K562 (cell line): Measurements from ENCODE around the gene MYLK2. TPM values are rescaled to one million over a fixed set of nuclear protein-coding genes. Genes with fewer than 3 reads are reported as not detected.
A peak's percentile ranks its signal among the peaks of the same experiment; 100 is the strongest.

Experiments used
- ATAC-seq: fragments of 200-7000 bp; cut with Tn5 transposase; 3 replicates; pipeline ENCODE4 v1.9.1; 2020; ENCODE audit warnings: moderate library complexity
- Bru-seq: library from RNA; stranded (reverse); fragments of 400-500 nt; gene quantifications from one replicate; lab custom pipeline; 2021; lab: Mats Ljungman, UMichigan
- BruChase-seq, 2 experiments: library from RNA; stranded (reverse); fragments of 400-500 nt; gene quantifications; one replicate each; lab custom pipeline; 2021; lab: Mats Ljungman, UMichigan
- BruUV-seq: library from RNA; stranded (reverse); fragments of 400-500 nt; replicated peaks from 2 replicates; lab custom pipeline; 2021; lab: Mats Ljungman, UMichigan
- CTCF ChIA-PET: fragments of 300-600 bp; formaldehyde crosslinking; extraction: SDS; loops from one replicate; lab custom pipeline; 2021; ENCODE audit warnings: low intra/inter-chr PET ratio; lab: Yijun Ruan, JAX
- POLR2A ChIA-PET: fragments of 300-600, 350-650 bp; sonication (Branson Sonifier 250); formaldehyde crosslinking; extraction: SDS; loops from one replicate; lab custom pipeline; 2021; ENCODE audit warnings: antibody characterized with exemption, inconsistent platforms; lab: Yijun Ruan, JAX
- DNase-seq, 4 experiments: peaks; one replicate each; pipeline versions ENCODE4 v3.0.0 to v3.0.0-alpha.2; 2011 to 2018; ENCODE audit warnings: low spot score in 3 of 4, mixed read lengths in 3 of 4; ENCODE audit errors: extremely low read depth in 1 of 4
- FAIRE-seq: peaks from 2 replicates; lab custom pipeline; 2011; peaks lifted over from hg19 to GRCh38; lab: Jason Lieb, UNC
- H2AFZ ChIP-seq: 2 replicates; pipeline ENCODE4 v1.6.0; 2011; ENCODE audit warnings: low read depth, low read length, control low read depth, inconsistent platforms
- H3K27ac ChIP-seq: fragments of 200-600 bp; 3 replicates; pipeline ENCODE4 v1.8.0; 2011; ENCODE audit warnings: low read depth, mild to moderate bottlenecking, control low read depth, inconsistent platforms, low read length, moderate library complexity, mixed read lengths; ENCODE audit errors: extremely low read depth
- H3K27me3 ChIP-seq, 2 experiments: fragments of 300-600 bp in 1 of 2; 2 replicates in 1 of 2; 3 replicates in 1 of 2; pipeline versions ENCODE4 v1.6.0 to v1.8.0; 2011; ENCODE audit warnings: inconsistent platforms in 2 of 2, low read length in 2 of 2, mild to moderate bottlenecking in 1 of 2, mixed read lengths in 1 of 2, moderate library complexity in 1 of 2; ENCODE audit not compliant: control insufficient read depth in 2 of 2, insufficient read depth in 2 of 2
- H3K36me3 ChIP-seq: fragments of 300-600 bp; 3 replicates; pipeline ENCODE4 v1.8.0; 2011; ENCODE audit warnings: mild to moderate bottlenecking, low read length, inconsistent platforms; ENCODE audit not compliant: control insufficient read depth, insufficient read depth
- H3K4me1 ChIP-seq, 2 experiments: fragments of 200-600 bp in 1 of 2; replicated peaks in 1 of 2; 2 replicates in 1 of 2; 3 replicates in 1 of 2; pipeline versions ENCODE4 v1.5.1 to v1.8.0; 2011; ENCODE audit warnings: inconsistent platforms in 2 of 2, low read length in 2 of 2, mild to moderate bottlenecking in 1 of 2, mixed read lengths in 1 of 2, moderate library complexity in 1 of 2; ENCODE audit not compliant: control insufficient read depth in 2 of 2, insufficient read depth in 2 of 2
- H3K4me2 ChIP-seq: 2 replicates; pipeline ENCODE4 v1.6.1; 2011; ENCODE audit warnings: low read length, control low read depth, inconsistent platforms, mixed read lengths; ENCODE audit not compliant: insufficient read depth
- H3K4me3 ChIP-seq: fragments of 200-600 bp; sonication (generic), shearing (Covaris generic); 2 replicates; pipeline ENCODE4 v1.5.1; 2016; ENCODE audit warnings: control low read depth, inconsistent platforms
- H3K79me2 ChIP-seq: fragments of 200-600 bp; 3 replicates; pipeline ENCODE4 v1.8.0; 2011; ENCODE audit warnings: low read length, inconsistent platforms; ENCODE audit not compliant: control insufficient read depth, insufficient read depth
- H3K9ac ChIP-seq, 2 experiments: 2 replicates each; pipeline versions ENCODE4 v1.6.0 to v1.6.1; 2011; ENCODE audit warnings: low read depth in 2 of 2, low read length in 2 of 2, control low read depth in 1 of 2, inconsistent platforms in 1 of 2, mild to moderate bottlenecking in 1 of 2, mixed read lengths in 1 of 2; ENCODE audit not compliant: insufficient read depth in 1 of 2
- H3K9me1 ChIP-seq: one replicate; pipeline ENCODE4 v1.6.0; 2011; ENCODE audit warnings: inconsistent platforms, mild to moderate bottlenecking, low read length, moderate library complexity; ENCODE audit not compliant: control insufficient read depth, insufficient read depth
- H3K9me3 ChIP-seq: replicated peaks from 2 replicates; pipeline ENCODE4 v1.5.1; 2011; ENCODE audit warnings: low read depth, low read length, inconsistent platforms; ENCODE audit not compliant: control insufficient read depth, insufficient read depth
- H4K20me1 ChIP-seq: replicated peaks from 2 replicates; pipeline ENCODE4 v1.6.1; 2011; ENCODE audit warnings: low read length, inconsistent platforms, mixed read lengths; ENCODE audit not compliant: control insufficient read depth, insufficient read depth
- MEIS2 ChIP-seq: fragments of 450-650 bp; IDR thresholded peaks from 2 replicates; pipeline ENCODE4 v1.6.1; 2014; ENCODE audit warnings: mild to moderate bottlenecking; ENCODE audit not compliant: partially characterized antibody
- MTA2 ChIP-seq: fragments of 450-650 bp; IDR thresholded peaks from 2 replicates; pipeline ENCODE4 v1.6.1; 2016; ENCODE audit warnings: low read depth
- MYNN ChIP-seq, 2 experiments: sonication (generic); formaldehyde crosslinking in 1 of 2; IDR thresholded peaks; 2 replicates each; pipeline versions ENCODE4 v1.5.0 to v1.6.1; 2016 to 2020; ENCODE audit warnings: antibody characterized with exemption in 1 of 2, missing genetic modification reagents in 1 of 2
- NONO ChIP-seq, 2 experiments: fragments of 200-400 bp in 1 of 2; fragments of 450-650 bp in 1 of 2; formaldehyde crosslinking in 1 of 2; IDR thresholded peaks; 2 replicates each; pipeline ENCODE4 v1.6.1; 2017; ENCODE audit warnings: low read depth in 2 of 2, mild to moderate bottlenecking in 2 of 2, moderate library complexity in 2 of 2, low read length in 1 of 2
- NR2F6 ChIP-seq: fragments of 450-650 bp; formaldehyde crosslinking; IDR thresholded peaks from 2 replicates; pipeline ENCODE4 v1.4.0; 2020; ENCODE audit warnings: mild to moderate bottlenecking
- PBX2 ChIP-seq, 2 experiments: IDR thresholded peaks in 1 of 2; conservative IDR thresholded peaks in 1 of 2; 2 replicates each; pipeline ENCODE4 v1.6.1; 2016; ENCODE audit warnings: low read depth in 2 of 2, mild to moderate bottlenecking in 1 of 2, missing compliant biosample characterization in 1 of 2, missing genetic modification characterization in 1 of 2, moderate library complexity in 1 of 2
- WGBS: fragments of 100-300 bp; shearing (Covaris generic); methylation state at CpG from one replicate; pipeline ENCODE4 v1.1.6; 2016; ENCODE audit warnings: low coverage, mixed read lengths; ENCODE audit not compliant: insufficient coverage; ENCODE audit errors: missing lambda C conversion rate; 5-methylcytosine and 5-hydroxymethylcytosine counted together
- in situ Hi-C: fragments of 300-500 bp; cut with MboI; formaldehyde crosslinking; loops from 4 replicates; pipeline ENCODE4 v1.15.0; 2018; ENCODE audit warnings: inconsistent platforms, mixed read lengths
- intact Hi-C: fragments of 100-400 bp; cut with micrococcal nuclease; formaldehyde crosslinking; loops from 2 replicates; pipeline ENCODE4 v1.14.2; 2022
- long read RNA-seq, 3 experiments: library from polyadenylated mRNA in 2 of 3; library from RNA in 1 of 3; unstranded in 2 of 3; stranded (forward) in 1 of 3; transcript quantifications; one replicate each; pipeline ENCODE4 v2.0.0, GENCODE V29; 2019 to 2022
- polyA minus RNA-seq, 3 experiments: library from RNA; depleted of rRNA, polyadenylated mRNA; stranded (reverse); fragments of >200 nt; gene quantifications; 2 replicates each; pipeline ENCODE4 v1.2.3, GENCODE V29; 2011
- polyA plus RNA-seq, 8 experiments: library from polyadenylated mRNA; depleted of rRNA in 4 of 8; stranded (reverse) in 5 of 8; unstranded in 3 of 8; fragments of >200 nt; fragmentation: Nextera tagmentation in 2 of 8; fragmentation: Illumina TruSeq in 1 of 8; extraction: Ambion mirVana in 2 of 8; extraction: Trizol in 1 of 8; gene quantifications; 2 replicates each; pipeline versions ENCODE4 v1.2.1 to v1.2.3, GENCODE V29; 2011 to 2014; ENCODE audit warnings: inconsistent platforms in 1 of 8, missing spikeins in 1 of 8
- total RNA-seq, 7 experiments: library from RNA; depleted of rRNA in 6 of 7; stranded (reverse); fragments of >200 nt in 6 of 7; fragmentation: Illumina TruSeq in 2 of 7; extraction: Trizol in 2 of 7; gene quantifications; 2 replicates each; pipeline versions ENCODE4 v1.2.1 to v1.2.3, GENCODE V29; 2011 to 2021; ENCODE audit warnings: low replicate concordance in 1 of 7

The MYLK2 gene
- 0.53 and 0.69 TPM in 2 replicates for total RNA-seq (2011; cell fraction: chromatin; rRNA removed; ENCODE audit: low replicate concordance)
- total RNA-seq (2011; cell fraction: nucleolus; rRNA removed): 0.33 and 0.79 TPM in 2 replicates
- 0.31 and 0.44 TPM in 2 replicates for total RNA-seq (2011; cell fraction: nucleoplasm; rRNA removed)
- total RNA-seq (2014; rRNA removed) (0.33 and 0.45 TPM in 2 replicates), total RNA-seq (2014; rRNA removed; fragmentation: Illumina TruSeq; extraction: Trizol) (0.07 and 0.10 TPM in 2 replicates), total RNA-seq (2015; rRNA removed; fragmentation: Illumina TruSeq; extraction: Trizol) (0.18 and 0.30 TPM in 2 replicates), total RNA-seq (2021) (0.25 and 0.53 TPM in 2 replicates), polyA plus RNA-seq (2011; rRNA removed) (0.15 and 0.22 TPM in 2 replicates), polyA plus RNA-seq (2014; fragmentation: Illumina TruSeq; extraction: Trizol) (0.12 and 0.26 TPM in 2 replicates), polyA plus RNA-seq (2014; fragmentation: Nextera tagmentation; extraction: Ambion mirVana) (not detected), polyA plus RNA-seq (2014; rRNA removed) (0.28 and 0.41 TPM in 2 replicates), polyA minus RNA-seq (2011; rRNA and poly(A)+ RNA removed) (0.11 and 0.18 TPM in 2 replicates), Bru-seq, nascent RNA (percentile 27 among the genes with signal in this experiment), BruChase-seq, experiment 1, labeled RNA remaining after a 2-hour chase (percentile 58 among the genes with signal in this experiment), BruChase-seq, experiment 2, labeled RNA remaining after a 6-hour chase (percentile 55 among the genes with signal in this experiment)
- polyA plus RNA-seq (2011; cell fraction: cytosol; rRNA removed): 0.13 and 0.18 TPM in 2 replicates
- 0.79 and 0.84 TPM in 2 replicates for polyA plus RNA-seq (2011; cell fraction: nucleus; rRNA removed)
- 0.25 and 0.43 TPM in 2 replicates for polyA plus RNA-seq (2012)
- polyA minus RNA-seq (2011; cell fraction: cytosol; rRNA and poly(A)+ RNA removed): not detected in 2 replicates
- 0.13 and 0.78 TPM in 2 replicates for polyA minus RNA-seq (2011; cell fraction: nucleus; rRNA and poly(A)+ RNA removed)
- long read RNA-seq, experiment 1: 0 reads
- long read RNA-seq, experiment 2: 0 reads
- long read RNA-seq, experiment 3: 0 reads

- H3K79me2 ChIP-seq: no peaks in the 10 kb centered on the region
- intact Hi-C loops: no loop called here
- CTCF ChIA-PET: interaction anchor here (0.5 kb wide), 1 partner anchor 32 kb away, joined by 3 read pairs; no protein-coding TSS in a partner anchor
- no peaks in the 10 kb centered on the region for H3K9me1 ChIP-seq
- H3K36me3 ChIP-seq: no peaks in the 10 kb centered on the region
- DNase-seq: no peak
- no peaks in the 10 kb centered on the region for H3K9me3 ChIP-seq
- H3K27me3 ChIP-seq: no peaks in the 10 kb centered on the region
- BruUV-seq: no TSS peak
- no peak within 1 kb of the TSS for H3K27ac ChIP-seq
- in situ Hi-C loops: no loop called here
- no peak within 1 kb of the TSS for H2AFZ ChIP-seq
- peaks cover 5% of the 10 kb centered on the region for H4K20me1 ChIP-seq
- 13% methylated on average over 13 of the region's 16 CpGs for WGBS
- peaks cover 0 to 10% of the 10 kb centered on the region in 2 experiments; a peak in 3 of 5 replicates for H3K4me1 ChIP-seq
- FAIRE-seq: no peak
- H3K4me2 ChIP-seq: no peak within 1 kb of the TSS
- no peak within 1 kb of the TSS for H3K9ac ChIP-seq
- TF ChIP-seq NR2F6 (CRISPR knock-in tag) (no peak), MYNN (IDR thresholded peaks at IDR 0.05) (no peak), MYNN (CRISPR knock-in tag; IDR thresholded peaks at IDR 0.05) (no peak), NONO (IDR thresholded peaks at IDR 0.05; ENCODE audit: low read depth in 2 of 2, low read length in 1 of 2) (no peak), MEIS2 (no peak), PBX2 (CRISPR knock-in tag; IDR thresholded peaks at IDR 0.05; ENCODE audit: low read depth) (no peak), PBX2 (tag; conservative IDR thresholded peaks at IDR 0.05; ENCODE audit: low read depth) (no peak), MTA2 (no peak)
- no peak within 1 kb of the TSS for H3K4me3 ChIP-seq
- no peak for ATAC-seq
- POLR2A ChIA-PET: interaction anchor here (0.6 to 2.1 kb wide), 3 partner anchors 10 to 23 kb away, joined by 3 to 9 read pairs (median 3); no protein-coding TSS in a partner anchor
These were observed at the start of gene MYLK2 for GRCh38 chr20:31819083-31819784. Gene MYLK2 (plus strand): TSS chr20:31819356. CDS start chr20:31819581, 225 bp downstream.
